Stimulated activated CD8-positive, alpha-beta memory T cell treated with anti-CD3 and anti-CD28 coated beads, Interleukin-4, amount 100 ng/mL, for 24 hours (primary cell): ENCODE results near the gene AHI1.
A peak's percentile ranks its signal among the peaks of the same experiment; 100 is the strongest.
"Not testable (repeated sequence)": the region's sequence is repeated elsewhere in the genome, so short reads cannot be mapped to it uniquely, and the experiment has no call there.

ENCODE experiments used
- DNase-seq: peaks from one replicate; pipeline ENCODE4 v3.0.0-alpha.2; 2020; ENCODE audit warnings: low read depth

The AHI1 gene

DNA sequence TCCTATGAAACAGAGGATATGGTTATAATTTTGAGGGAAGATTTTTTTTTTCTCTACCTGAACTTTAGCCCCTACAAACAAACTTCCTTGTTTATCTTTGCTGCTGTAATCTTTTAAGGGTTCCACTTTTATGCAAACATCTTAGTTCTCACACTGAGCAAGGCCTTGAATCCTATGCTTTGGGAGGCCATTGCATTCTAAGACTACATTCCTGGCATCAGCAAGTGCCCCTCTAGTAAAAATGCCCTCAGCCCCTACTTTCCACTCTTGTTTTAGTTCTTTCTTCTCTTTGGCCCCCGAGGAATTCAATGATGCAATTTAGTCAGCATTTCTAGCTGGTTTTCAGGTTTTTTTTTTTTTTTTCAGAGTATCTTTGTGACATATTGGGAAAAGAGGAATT lies 8.1 kb upstream of the AHI1 start:
- no peak for DNase-seq

DNA sequence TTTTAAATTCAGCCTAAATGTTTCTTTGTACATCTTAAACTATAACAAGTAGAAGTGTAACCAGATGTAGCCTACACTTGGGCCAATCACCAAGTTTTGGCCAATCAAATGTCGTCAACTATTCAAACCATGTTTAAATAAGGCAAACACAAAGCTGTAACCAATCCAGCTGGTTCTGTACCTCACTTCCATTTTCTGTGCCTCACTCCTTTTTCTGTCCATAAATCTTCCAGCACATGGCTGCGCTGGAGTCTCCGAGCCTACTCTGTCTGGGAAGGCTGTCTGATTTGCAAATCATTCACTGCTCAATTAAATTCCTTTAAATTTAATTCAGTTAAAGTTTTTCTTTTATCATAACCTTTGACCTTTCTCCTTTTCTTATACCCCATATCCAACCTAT lies 7.7 kb upstream of the AHI1 start:
- no peak for DNase-seq

DNA sequence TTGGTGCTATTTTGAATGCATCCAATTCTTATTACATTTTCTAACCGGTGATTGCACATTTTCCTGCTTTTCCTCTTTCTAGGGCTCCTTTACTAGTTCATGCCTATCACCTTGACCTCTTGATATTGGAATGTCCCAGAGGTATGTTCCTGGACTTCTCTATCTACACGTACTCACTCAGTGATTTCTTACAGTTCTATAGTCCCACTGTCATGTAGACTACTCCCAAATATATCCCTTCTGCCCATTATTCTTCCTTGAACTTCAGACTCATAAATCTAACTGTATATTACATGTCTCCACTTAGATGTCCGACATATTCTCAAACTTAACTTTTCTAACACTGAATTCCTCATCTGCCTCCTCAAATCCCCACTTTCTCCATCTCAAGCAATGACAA lies 7.2 kb upstream of the AHI1 start:
- DNase-seq: no peak

DNA sequence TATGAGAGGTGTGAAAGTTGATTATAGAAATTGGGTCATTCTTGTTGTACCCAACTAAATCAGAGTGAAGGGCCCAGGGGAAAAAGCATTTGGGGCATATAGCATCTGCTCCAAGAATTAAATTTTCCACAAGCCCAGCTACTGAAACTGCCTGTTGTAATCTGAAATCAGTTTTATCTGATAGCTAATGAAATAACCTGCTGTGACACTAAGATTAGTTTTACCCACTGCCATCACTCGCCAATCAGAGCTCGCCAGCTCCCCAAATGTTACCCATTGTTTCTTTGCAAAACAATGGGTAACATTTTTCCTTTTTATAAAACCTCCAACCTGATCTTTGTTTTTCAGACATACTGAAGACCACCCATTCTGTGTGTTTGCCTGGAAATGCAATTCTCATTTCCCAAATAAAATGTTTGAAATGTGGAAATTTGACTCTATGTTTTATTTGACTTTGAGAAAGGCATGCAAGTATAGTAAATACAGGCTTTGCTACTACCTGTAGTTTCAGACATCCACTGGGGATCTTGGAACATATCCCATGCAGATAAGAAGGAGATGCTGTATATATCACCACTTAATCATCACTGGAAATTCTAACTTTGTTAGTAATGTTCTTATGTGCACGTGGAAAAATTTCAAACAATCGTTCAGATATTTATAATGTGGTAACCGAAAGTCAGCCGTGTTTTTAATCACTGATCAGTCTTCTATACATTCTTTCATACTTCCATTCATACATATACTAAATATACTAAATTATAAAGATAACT lies 6.3 kb upstream of the AHI1 start:
- DNase-seq: no peak

DNA sequence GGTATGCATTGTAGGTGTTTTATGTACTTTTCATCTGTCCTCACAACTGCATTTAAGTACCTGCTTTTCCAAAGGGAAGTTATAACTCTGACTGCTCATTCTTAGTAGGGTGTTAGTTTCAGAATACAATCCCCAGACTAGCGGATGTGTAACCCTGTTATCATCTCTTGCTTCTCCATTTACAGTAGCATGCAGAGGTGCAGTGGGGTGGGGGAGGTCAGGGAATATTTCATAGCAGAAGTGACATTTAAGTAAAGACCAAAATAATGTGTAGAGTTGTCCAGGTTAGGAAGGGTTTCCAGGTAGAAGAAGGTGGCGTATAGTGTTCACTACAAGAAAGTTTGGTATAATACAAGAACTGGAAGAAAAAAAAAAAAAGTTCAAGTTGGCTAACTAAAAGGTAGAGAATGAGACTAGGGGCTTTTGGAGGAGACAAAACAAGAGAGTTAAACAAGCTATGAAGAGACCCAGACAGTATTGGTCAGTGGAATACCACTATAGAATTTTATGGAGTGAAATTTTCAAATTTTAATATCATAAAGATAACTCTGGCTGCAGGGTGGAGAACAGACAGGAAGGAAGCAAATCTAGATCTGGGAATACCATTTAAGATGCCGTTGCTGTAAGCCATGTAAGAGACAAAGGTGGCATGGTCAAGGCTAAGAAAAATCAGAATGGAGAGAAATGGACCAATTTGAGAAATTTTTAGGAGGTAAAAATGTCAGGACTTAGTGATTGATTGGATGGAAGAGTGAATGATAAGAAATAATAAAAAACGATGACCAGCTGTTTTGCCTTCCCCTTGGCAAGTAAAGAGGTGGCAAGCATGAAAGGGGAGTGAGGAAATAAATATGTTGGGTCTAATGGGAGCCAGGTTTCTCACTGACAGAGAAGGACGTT lies 2.2 kb upstream of the AHI1 start:
- DNase-seq: no peak

DNA sequence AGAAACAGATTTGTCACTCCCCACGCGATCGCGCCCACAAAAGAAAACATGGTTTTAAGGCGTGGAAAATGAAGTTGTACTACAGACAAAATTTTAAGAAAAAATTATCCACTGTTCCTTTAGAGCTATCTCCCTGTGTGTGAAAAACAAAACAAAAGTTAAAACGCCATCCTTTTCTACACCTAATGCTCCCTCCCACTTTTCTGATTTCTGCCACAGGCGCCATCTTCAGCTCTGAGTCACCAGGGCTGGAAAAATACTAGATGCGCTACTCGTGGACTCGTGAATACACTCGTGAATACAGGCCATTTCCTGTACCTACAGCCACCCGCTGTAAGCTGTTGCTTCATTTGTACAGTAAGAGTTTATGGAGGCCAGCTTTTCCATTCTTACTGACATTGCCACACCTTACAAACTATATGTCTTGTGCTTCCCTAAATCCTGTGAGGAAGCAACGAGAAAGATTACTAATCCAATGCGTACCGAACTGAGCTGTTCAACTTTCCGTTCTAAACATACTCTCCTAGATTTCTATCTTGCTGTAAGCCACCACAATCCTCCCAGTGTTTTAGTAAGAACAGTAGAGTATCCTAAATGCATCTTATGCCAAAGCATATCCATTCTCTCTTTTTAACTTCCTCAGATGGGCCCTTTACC lies 773 bp upstream of the AHI1 start:
- DNase-seq: peak; percentile 37

DNA sequence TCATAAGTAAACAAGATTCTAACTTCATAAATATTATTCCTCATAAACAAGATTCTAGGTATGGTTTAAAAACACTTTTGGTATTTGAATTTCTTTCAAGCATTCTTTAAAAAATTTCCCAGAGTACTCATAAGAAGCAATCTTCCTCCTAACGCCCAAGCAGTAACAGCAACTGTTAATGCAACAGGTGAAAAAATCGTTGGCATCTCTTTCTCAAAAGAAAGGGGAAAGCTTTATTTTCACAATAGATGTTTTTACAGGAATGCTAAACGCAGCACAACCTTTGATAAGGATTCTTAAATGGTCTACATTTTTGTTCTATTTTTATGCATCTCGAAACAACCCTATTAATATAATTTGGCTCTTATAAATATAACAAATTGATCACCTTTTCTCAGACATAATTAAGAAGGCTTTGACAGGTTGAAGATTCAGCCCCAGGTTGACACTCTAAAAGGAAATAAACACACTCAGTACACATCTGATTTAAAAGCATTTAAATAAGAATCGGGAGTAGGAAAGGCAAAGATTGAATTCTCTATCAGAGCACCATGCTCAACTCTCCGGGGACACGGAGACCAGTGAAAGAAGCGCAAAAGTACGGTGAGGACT lies 634 bp downstream of the AHI1 start:
- no peak for DNase-seq

DNA sequence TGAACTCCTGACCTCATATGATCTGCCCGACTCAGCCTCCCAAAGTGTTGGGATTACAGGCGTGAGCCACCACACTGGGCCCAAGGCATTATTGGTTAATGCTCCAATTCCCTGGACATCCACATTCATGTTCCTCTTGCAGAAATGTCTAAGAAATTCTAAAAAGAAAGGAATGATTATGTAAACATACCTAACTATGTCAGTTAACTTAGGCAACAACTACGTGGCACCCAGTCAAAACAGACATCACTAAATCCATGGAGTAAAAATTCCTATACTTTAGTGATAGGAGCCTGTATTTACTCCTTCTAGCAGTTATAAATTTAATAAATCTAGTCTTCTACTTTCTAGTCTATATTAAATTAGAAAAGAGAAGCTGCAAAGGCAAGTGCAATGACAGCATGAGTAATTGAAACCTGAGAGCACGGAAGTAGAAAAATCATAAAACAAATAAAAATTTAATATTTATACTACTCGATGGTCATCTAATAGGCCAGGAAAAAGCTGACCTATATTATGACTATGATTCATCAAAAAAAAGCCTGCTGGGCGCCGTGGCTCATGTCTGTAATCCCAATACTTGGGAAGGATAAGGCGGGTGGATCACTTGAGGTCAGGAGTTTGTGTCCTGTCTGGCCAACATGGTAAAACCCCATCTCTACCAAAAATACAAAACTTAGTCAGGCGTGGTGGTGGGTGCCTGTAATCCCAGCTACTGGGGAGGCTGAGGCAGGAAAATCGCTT lies 4.2 kb downstream of the AHI1 start:
- no peak for DNase-seq

DNA sequence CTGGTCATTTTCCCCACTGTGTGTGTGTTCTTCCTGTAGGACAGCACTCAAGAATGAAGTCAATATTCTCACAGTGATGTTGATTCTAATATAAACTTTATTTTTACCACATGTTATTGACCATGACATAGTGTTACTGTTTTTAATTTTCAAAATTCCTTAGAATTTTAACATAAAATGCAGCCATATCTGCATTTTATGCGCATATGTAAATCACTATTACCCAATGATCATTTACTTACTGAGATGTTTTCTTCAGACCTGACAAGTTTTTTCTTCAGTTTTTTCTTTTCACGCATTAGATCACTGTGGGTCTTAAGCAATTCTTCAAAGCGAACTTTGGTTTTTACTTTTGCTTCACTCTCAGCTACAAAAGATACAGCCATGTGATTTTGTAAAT lies 7.2 kb downstream of the AHI1 start:
- DNase-seq: no peak

DNA sequence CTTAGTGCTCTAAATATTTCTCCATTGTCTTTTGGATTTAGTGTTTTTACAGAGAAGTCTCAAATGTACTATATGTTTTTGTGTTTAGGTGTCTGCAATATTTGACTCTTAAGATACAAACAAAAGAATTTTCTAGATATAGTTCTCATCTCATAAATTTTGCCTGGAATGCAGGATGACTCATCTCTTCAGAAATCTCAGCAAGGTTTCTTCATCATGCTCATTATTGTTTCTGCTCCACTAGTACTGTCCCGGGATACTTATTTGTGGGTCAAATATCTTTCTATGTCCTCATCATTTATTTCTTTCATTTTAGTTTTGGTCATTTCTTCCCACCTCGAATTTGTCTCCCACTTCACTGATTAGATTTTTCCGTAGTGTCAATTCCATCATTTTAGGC lies 9.5 kb downstream of the AHI1 start:
- no peak for DNase-seq

DNA sequence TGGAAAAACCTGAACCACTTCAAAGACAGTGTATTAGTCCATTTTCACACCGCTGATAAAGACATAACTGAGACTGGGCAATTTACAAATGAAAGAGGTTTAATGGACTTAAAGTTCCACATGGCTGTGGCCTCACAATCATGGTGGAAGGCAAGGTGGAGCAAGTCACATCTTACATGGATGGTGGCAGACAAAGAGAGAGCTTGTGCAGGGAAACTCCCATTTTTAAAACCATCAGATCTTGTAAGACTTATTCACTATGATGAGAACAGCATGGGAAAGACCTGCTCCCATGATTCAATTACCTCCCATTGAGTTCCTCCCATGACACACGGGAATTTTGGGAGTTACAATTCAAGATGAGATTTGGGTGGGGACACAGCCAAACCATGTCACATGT lies 13.6 kb downstream of the AHI1 start:
- not testable (repeated sequence) for DNase-seq

DNA sequence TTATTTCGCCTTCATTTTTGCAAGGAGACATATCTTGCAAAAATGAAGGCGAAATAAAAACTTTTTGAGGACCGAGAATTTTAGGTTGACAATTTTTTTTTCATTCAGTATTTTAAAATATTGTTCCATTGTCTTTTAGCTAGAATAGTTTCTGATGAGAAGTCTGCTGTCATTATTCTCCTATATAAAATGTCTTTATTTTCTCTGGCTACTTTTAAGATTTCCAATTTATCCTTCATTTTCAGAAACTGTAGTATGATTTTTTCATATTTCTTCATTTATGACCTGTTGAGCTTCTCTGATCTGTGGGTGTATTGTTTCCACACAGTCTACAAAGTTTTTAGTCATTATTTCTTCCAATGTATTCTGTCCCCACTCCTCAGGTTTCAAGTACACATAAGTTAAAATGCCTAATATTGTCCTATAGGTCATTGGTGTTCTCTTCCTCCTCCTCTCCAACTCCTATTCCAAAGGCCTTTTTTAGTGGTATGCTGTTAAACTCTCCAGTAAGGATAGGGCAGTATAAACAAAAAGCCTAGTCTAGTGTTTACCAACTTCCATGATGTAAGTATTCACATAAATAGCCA lies 15.7 kb downstream of the AHI1 start:
- DNase-seq: no peak

DNA sequence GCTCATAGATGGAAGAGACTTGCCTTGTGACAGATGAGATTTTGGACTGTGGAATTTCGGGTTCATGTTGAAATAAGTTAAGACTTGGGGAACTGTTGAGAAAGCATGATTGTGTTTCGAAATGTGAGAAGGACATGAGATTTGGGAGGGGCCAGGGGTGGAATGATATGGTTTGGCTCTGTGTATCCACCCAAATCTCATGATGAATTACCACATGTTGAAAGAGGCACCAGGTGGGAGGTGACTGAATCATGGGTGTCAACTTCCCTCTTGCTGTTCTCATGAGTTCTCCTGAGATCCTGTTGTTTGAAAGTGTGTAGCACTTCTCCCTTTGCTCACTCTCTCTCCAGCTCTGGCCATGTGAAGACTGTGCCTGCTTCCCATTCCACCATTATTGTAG lies 17.9 kb downstream of the AHI1 start:
- no peak for DNase-seq

DNA sequence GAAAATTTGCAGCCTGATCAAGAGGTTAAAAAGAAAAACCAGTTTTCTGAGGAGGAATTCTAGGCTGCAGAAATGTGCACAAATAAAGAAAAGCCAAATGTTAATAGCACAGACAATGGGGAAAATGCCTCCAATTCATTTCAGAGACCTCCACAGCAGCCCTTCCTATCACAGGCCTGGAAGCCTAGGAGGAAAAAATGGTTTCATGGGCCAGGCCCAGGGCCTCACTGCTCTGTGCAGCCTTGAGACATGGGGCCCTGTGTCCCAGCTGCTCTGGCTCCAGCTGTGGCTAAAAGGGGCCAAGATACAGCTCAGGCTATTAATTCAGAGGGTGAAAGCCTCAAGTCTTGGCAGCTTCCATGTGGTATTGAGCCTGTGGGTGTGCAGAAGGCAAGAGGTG lies 18.9 kb downstream of the AHI1 start:
- no peak for DNase-seq

DNA sequence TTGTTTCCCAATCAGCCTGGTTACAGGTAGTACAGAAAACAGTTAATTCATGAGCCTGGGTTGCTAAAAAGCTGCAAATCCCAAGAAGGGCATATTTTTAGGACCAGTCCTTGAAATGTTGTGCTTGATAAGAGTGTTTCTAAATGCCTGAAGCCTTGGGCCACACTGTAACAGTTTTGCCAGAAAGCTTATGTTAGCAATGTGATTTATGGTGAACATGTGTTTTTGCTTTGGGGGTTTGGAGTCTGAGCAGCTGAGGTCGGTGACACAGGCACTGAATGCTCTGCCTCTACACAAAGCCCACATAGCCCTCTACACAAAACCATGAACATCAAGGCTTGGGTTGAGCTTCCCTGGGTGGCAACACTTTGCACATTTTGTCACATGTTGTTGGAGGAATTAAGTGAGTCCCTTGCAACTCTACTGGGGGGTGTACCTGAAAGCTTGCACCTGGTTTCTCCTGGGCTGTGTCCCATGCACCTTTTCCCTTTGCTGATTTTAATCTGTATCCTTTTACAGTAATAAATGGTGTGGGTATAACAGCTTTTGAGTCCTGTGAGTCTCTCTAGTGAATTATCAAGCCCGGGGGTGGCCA lies 22.2 kb downstream of the AHI1 start:
- DNase-seq: no peak

DNA sequence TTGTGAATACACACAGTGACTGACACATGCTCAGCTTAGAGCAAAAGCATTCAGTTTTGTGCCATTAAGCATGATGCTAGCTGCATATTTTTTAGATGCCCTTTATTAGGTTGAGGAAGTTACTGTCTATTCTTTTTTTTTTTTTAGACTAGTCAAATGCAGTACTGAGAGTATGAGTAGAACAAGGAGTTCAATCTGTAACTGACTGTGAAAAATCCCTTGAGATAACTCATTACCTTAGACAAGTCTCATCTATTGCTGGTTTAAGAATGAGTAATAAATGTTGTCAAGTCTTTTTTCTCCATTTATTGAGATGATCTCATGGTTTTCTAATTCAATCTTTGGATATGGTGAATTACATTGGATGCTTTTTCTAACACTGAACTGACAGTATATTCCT lies 23.2 kb downstream of the AHI1 start:
- no peak for DNase-seq

DNA sequence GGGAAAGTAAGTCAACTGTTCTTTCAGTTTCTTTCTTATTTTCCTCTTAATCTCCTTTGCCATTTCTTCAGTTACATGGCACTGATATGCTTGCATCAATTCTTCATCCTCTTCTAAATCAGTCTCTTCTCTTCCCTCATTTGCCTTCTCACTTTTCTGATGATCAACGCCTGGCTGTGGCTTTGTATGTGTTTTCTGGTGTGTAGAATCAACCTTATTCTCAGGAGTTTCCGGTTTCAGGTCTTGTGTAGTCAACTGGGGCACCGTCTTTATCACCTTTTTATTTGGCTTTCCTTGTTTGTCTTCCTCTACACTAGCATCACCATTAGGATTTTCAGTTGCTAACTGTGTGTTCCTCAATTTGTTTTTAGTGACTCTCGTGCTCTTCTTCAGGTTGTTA lies 31.6 kb downstream of the AHI1 start:
- DNase-seq: no peak

DNA sequence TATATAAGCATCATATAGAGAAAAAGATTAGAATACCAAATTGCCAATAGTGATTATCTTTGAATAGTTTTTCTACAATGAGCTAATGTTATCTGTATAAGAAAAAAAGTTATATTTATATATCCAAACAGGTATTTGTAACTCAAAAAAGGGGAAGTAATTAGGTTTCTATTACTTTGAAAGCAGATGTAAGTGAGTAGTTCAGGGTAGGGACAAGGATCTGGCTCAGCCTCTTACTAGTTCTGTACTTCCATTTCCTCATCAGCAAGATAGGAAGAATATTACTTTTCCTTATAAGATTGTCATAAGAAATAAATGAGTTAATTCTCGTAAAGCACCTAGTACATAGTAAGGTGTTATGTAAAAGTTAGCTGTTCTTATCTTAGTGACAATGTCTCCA lies 32.2 kb downstream of the AHI1 start:
- DNase-seq: no peak

DNA sequence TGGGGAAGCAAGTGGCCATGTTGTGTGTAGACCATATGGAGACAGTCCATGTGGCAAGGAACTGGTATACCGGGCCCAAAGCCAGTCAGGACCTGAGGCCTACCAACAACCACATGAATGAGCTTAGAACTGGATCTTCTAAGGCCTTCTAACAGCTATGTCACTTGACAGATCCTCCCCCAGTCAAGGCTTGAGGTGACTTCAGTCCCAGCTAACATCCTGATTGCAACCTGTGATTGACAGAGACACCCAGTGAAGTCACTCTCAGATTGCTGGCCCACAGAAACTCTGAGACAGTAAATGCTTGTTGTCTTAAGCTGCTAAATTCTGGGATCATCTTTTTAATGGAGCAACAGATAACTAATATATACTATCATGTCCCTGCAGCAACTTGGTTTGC lies 32.9 kb downstream of the AHI1 start:
- no peak for DNase-seq

DNA sequence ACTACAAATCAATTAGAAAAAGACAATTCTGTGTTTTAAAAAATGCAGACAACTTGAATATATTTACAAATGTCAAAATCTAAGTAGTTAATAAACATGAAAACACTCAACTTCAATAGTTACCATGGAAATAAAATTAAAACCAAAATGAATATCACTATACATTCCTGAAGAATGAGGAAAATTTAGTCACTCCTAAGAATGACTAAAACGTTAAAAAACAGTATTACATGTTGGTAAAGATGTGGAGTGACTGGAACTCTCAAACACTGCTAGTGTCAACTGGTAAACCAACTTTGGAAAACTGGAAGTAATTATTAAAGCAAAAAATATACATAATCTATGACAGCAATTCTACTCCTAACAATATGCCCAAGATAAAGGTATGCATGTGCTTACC lies 36.3 kb downstream of the AHI1 start:
- no peak for DNase-seq

DNA sequence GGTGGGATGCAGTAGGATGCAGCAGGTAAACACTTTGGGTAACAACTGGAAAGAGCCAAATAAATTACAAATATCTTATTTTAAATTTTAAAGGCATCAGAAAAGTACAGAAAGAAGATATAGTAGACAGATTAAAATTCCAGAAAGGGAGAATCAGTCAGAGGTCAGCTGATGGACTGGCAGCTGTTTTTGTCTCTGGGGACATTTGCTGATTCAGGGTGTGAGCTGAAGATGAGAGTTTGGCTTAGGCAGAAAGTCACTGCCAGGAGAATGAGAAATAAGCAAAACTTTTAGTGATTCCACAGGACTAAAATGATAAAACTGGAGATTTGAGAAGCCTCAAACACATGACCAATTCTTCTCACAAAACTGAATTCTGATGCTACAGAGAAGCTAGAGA lies 39.5 kb downstream of the AHI1 start:
- DNase-seq: no peak
